Kidney tubule cell (primary cell): Measurements from ENCODE around the gene TM2D1.
"Not testable (repeated sequence)": the region's sequence is repeated elsewhere in the genome, so short reads cannot be mapped to it uniquely, and the experiment has no call there.

Experiments used
- DNase-seq: peaks from one replicate; pipeline ENCODE4 v3.0.0-alpha.2; 2018; ENCODE audit warnings: low spot score

The TM2D1 gene

DNA sequence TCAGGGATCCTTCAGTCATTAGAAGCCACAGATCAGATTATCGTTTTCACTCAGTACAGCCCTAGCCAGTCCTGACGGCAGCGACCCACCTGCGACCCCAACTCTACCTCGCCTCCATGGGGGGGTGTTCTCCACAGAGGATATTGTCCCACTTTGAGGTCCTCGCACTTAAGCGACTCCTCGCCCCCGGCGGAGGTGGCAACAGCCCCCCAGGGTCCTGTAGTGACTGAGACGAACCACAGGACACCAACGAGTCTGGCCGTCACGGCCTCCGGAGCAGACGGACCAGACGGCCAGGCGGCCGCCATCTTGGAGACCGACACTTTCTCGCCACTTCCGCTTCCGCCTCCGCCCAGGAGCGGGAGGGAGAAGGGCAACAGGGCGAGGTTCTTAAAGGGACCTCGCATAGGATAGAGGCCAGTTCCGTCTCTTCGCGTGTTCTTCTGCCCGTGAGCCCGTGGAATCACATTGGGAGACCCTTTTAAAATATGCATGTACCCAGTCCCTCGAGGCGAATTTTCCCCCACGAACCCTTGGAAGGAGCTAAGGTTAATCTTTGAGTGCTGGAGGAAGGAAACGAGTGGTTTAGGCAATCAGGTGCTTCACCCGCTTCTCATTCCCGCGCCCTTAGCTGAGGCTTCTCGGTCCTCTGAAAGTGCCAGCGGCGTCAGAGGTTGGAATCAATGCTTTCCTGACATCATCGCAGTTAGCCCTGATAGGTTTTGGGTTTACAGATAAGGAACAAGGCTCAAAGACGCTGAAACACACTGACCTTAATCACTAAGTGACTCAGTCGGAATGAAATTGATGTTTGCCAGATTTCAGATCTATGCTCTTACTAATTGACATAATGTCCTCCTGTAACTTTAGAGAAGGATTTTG, at the start of gene TM2D1:
Gene TM2D1 (minus strand): TSS at position 329 of the 882 bp plus-strand sequence. CDS start 21 bp downstream, at position 308.
- peak; percentile 93 for DNase-seq

DNA sequence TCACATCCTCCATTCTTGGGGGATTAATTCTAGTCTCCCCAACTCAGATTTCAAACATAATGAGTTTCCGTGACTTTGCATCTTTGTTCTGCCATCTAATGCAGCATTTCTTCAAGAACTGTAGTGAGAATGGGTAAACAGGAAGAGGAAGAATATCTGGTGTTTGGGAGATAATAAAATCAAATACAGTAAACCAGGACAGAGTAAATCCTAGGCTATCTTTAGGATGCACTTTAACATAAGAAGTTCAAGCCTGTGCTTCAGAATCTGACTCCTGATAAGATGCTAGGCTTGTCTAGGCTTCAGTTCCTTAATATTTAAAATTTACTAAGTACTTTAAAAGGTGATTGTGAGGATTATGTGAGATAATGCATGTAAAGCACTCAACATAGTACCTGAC, 45.2 kb upstream of the TM2D1 start:
- no peak for DNase-seq

DNA sequence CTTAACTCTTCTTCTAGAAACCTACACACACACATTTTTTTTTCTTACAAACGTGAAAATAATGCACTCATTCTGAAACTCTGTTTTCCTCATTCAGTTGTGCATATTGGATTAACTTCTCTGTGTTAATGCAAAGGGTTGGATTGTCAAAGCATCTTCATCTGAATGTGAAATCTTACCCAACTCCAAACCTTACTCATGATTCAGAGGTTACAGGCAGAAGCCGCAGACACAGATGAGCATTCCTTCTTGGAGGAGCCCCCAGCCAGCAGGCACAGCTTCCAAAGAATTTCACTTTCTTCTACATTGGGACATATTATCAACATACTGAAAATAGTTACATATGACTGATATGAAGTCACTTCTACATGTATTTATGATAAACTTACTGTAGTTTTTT, 33.0 kb upstream of the TM2D1 start:
- peak; percentile 22 for DNase-seq

DNA sequence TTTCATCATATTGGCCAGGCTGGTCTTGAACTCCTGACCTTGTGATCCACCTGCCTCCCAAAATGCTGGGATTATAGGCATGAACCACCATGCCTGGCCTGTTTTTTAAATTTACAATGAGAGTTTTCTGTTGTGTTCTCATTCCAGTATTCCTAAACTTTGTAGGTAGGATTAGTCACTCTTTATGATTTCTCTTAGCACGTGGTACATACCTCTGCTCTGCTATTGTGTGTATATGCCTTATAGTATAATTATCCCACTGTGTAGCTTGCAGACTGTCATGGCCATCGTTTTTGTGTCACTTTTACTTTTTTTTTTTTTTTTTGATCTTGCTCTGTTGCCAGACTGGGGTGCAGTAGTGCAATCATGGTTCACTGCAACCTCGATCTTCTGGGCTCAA, 31.8 kb upstream of the TM2D1 start:
- DNase-seq: no peak

DNA sequence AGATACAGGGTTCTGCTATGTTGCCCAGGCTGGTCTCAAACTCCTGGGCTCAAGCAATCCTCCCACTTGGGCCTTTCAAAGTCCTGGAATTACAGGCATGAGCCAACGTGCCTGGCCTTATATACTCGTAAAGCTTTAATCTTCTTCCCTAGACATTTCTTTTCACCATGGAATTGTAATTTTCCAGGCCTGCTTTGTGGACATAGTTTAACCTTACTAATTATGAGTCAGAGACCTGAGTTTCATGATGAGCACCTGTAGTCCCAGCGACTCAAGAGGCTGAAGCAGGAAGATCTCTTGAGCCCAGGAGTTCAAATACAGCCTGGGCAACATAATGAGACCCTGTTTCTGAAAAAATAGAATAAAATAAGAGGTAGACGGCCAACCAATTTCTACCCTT, 29.6 kb upstream of the TM2D1 start:
- peak; percentile 86 for DNase-seq

DNA sequence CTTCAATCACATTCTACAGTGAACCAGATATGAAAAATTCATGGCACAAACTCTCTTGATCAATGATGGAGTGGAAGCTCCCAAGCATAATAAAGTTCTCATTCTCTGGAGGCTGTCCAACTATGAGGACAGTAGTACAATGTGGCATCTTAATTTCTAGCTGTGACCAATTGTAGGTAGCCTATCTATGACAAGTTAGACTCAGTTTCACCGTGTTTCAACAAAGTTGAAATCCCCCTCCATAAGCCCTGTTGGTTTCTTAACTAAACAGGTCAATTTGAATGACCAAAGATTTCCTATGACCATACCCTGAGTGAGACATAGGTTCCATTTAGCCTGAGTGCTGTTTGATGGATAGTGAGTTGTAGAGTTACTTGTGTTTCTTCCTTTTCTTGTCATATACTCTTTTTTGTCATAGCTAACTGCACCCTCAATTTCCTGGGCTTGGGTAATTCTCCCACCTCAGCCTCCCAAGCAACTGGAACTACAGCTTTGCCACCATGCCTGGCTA, 29.1 kb upstream of the TM2D1 start:
- DNase-seq: peak; percentile 26

DNA sequence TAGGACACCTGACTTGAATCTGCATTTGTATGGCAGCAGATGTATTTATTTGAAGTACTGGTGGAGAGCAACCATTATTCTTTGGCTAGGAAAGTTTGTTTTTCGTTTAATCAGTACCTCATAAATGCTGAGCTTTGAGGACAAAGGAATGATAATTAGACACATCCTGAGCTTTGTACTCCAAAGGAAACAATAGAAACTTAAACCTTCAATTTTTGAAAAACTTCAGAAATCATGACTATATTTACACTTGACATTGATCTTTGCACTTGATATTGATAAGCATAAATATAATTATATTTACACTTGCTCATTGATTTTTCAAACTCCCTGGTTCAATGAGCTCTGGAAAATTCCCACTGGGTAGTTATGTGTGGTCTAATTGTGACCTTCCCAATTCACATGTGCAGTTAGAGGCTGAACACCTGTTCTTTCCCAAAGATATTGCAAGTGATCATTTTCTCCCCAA, 28.0 kb upstream of the TM2D1 start:
- DNase-seq: no peak

DNA sequence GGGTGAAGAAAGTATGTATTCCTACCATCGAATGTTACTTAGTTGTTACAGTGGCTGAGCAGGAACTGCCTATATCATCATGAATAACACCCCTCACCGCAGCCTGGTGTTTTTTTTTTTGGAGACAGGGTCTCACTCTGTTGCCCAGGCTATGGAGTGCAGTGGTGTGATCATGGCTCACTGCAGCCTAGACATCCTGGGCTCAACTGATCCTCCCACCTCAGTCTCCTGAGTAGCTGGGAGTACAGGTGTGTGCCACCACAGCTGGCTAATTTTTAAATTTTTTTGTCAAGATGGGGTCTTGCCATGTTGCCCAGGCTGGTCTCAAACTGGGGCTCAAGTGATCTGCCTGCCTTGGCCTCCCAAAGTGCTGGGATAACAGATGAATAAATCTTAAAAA, 24.6 kb upstream of the TM2D1 start:
- DNase-seq: peak; percentile 43

DNA sequence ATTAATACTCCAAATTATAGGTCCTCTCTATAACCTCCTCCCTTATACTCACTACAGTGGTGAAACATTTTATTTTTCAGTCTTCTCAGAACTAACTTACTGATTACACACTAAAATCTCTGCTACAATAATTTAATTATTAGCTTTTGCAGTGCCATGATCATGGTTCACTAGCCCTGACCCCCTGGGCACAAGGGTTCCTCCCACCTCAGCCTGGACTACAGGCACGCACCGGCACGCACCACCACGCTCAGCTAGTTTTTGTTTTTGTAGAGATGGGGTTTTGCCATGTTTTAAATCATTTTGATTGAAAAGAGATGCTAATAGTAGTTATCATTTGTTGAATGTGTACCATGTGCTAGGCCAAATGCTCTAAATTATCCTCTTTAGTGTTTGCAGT, 23.6 kb upstream of the TM2D1 start:
- DNase-seq: peak; percentile 60

DNA sequence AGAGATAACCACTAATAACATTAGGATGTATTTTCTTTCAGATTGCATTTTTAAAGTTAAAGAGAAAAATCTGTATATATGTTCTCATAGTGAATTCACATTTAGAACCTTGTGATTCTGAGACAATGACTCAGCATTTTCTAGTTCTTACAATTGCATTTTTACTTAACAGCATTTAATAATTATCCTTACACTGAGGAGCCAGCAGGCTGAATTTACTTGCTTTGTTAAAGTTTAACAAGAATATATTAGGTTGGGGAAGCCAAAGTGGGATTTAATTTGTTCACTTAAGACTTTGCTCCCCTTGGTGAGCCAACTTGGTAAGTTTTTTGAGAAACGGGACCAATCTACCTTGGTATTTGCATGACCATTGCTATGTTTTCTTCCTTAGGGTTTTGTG, 21.9 kb upstream of the TM2D1 start:
- DNase-seq: peak; percentile 66

DNA sequence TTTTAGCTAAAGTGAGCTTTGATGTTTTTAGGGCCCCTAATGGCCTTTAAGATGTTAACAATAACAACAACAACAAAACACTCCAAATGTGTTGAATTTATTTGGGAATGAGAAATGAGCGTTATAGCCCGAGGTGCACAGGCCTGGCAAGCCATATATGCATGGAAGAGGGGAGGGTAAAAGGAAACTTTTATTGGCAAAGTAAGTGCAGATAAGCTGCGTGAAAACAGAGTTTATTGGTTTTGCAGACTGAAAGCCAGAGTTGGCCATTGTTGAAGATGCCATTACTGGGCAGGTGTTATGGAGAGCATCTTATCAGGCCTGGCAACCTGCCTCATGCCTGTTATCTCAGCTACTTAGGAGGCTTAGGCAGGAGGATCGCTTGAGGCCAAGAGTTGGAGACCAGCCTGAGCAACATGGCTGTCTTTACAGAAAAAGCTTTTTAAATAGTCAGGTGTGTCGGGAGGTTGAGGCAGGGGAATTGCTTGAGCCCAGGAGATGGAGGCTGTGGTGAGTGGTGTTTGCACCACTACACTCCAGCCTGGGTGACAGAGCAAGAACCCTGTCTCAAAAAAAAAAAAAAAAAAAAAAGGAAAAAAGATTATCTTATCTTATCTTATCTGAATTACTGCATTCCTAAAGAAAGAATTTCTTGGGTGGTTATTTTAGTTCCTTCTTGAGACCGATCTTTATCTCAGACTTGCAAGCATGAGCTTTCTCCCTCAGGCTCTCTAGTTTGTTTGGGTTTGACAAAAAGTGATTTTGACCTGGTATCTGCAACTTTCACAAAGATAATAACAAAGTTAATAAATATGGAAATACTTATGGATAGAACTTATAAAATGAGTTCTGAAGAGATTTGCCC, 19.0 kb upstream of the TM2D1 start:
- no peak for DNase-seq

DNA sequence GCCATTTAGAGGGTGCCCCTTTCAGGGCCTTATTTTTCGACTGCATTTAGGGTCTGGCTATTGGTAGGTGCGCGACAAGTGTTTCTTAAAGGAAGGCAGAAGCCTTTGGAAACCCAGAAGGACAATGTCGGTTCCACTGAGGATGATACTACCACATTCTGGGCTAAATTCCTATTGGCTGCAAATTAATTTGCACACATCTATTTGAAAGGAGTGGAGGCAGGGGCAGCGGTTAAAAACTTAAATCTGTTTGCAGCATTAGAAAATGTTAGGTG, 18.4 kb upstream of the TM2D1 start:
- no peak for DNase-seq

DNA sequence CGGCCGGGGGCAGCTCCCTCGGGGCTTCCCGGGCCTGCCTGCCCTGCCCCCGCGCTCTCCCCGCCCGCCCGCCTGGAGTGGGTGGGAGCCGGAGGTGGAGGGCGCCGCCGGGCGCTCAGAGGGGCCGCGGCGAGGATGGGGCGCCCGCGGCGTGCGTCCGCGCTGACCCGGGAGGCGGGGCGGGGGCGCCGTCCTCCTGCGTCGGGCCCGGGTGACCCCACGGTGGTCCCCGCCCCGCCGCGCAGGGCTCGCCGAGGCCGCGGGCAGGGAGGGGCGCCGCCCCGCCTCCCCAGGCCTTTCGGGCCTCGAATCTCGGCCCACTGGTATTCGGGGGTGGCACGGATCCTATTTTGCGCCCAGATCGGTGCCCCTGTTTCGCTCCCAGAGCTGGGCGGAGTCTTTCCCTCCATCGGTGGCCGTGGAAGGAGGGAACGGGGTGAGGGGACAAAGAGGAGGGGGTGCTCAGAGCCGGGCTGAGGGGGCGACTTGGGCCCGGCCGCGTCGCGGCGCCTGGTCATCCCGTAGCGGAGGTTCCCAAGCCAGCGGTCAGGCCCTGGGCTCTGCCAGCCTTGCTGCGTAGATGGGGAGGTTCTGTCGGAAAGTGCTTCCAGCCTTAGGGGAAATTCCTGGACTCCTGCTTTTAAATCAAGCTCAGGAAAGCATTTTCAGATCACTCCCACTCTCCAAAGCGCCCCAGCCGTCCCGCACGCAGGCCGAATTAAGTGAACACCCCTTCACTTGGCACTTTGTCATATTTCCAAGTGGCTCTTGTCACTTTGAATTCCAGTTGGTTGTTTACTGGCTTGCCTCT, 17.9 kb upstream of the TM2D1 start:
- DNase-seq: peak; percentile 63

DNA sequence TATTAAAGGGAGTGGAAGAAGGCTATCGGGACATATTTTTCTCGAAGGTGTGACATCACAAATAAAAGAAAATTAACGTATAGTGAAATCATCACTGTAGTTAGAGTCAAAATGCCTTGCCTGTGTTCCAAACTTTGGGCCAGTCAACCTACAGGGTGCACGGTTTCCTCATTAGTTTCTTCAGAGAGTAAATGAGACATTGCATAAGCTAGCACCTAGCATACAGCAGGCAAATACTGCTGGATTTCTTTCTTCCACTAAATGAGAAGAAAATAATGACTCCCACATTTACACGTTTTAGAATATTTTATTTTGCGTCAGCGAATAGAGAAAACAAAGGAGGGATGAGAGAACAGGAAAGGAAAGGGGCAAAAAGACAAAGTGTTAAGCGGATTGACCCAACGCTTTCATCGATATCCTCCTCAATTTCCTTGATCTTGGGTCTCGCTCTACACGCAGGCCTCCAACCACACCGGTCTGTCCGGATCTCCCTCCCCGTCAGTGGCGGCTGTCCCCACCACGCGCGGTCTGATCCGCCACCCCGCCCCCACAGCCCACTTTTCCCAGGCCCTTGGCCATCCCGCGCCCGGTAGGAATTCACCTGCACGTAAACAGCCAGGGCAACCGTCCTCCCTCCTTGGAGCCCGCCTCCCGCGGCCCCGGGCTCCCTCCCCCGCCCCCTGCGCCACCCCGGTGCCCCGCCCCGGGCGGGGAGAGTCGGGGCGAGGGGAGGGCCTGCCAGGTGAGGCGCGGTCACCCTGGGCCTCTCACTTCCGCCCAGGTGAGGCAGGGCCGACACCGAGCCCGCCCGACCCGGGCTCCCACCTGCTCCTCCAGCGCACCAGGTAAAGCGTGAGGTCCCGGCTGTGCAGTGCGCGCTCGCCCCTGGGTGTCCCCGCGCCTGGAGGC, 17.0 kb upstream of the TM2D1 start, which contains the start of gene PATJ:
Gene PATJ (plus strand): TSS at position 770 of the 909 bp plus-strand sequence. CDS start 20,413 bp downstream, outside the sequence.
- DNase-seq: peak; percentile 90

DNA sequence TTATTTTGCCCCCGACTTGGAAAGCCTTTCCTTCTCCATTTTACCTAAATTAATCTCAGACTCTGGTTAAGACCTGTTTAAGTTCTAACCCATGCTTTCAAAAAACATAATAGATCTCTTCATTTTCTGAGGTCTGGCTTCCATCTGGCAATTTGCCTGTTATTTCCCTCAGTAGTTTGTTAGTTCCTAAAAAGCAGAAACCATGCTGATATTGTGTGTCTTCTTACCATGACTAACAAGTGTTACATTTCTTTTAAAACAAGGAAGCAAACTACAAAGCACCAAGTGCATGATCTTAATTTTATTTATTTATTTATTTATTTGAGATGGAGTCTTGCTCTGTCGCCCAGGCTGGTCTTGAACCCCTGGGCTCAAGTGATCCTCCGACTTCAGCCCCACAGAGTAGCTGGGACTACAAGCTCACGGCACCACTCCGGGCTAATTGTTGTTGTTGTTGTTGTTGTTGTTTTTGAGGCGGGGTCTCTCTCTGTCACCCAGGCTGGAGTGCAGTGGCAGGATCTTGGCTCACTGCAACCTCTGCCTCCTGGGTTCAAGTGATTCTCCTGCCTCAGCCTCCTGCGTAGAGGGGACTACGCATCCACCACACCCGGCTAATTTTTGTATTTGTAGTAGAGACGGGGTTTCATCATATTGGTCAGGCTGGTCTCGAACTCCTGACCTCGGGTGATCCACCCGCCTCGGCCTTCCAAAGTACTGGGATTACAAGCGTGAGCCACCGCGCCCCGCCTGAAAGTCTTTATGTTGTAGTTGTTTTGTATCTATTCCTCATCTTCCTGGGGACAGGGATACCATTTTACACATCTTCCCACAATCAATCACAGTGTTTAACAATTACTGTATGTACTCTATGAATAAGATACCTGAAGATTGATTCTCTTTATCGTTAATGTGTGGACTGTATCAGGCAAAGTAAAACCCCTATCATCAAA, 16.1 kb upstream of the TM2D1 start:
- no peak for DNase-seq

DNA sequence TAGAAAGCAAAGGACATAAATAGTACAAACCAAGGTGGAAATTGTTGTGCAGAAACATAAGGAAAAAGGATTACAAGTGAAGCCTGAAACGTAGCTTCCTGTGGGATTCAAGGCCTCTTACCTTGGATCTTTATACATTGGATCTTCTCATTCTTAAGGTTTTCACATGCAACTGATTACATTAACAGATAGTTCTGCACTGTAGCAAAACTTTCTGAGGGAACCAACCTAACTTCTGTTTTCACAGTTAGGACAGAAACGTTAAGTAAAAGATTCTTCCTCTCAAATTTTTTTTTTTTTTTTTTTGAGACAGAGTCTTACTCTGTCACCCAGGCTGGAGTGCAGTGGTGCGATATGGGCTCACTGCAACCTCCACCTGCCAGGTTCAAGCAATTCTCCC, 7.8 kb upstream of the TM2D1 start:
- no peak for DNase-seq

DNA sequence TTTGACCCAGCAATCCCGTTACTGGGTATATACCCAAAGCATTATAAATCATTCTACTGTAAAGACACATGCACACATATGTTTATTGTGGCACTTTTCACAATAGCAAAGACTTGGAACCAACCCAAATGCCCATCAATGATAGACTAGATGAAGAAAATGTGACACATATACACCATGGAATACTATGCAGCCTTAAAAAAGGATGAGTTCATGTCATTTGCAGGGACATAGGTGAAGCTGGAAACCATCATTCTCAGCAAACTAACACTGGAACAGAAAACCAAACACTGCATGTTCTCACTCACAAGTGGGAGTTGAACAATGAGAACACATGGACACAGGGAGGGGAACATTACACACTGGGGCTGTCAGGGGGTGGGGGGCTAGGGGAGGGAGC, 5.7 kb upstream of the TM2D1 start:
- DNase-seq: not testable (repeated sequence)

DNA sequence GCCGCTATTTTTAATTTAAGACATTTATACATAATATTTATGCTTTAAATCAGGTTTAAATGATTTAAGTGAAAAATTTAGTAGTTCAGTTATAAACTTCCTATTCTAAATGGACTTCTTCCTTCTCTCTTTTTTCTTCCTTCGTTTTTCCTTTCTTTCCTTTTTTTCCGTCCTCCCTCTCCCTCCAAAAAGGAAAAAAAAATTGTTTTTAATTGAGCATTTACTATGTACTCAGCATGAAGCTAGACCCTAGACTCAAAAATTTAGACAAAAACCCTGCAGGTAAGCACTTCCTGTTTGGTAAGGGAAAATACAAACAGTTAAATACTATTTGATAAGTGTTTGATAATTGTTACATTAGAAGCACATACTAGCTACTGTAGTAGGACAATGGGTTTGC, 2.6 kb upstream of the TM2D1 start:
- no peak for DNase-seq

DNA sequence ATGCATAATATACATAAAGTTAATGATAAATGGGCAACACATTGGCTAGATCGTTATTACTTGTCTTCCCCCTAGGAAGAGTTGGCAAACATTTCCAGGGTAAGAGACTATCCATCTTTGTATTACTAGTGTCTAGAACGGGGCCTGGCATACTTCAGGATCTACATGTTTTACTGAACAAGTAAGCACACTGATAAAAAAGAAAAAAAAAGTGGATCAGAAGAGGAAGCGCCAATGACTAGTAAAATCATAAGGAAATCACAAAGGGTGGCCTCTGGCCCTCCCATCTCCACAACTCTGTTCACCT, 482 bp downstream of the TM2D1 start:
- peak; percentile 22 for DNase-seq
